HG03196 (cell line): Measurements from ENCODE around the gene ST6GALNAC6.
"Not testable (repeated sequence)": the region's sequence is repeated elsewhere in the genome, so short reads cannot be mapped to it uniquely, and the experiment has no call there.

Experiments used
- ATAC-seq: cut with Tn5 transposase; IDR thresholded peaks from one replicate; pipeline ENCODE4 v1.9.1; 2021; ENCODE audit not compliant: unreplicated experiment

ST6GALNAC6 gene

GRCh38 chr9:127838375-127839078 lies 60.9 kb downstream of the ST6GALNAC6 start:
- no peak for ATAC-seq

DNA sequence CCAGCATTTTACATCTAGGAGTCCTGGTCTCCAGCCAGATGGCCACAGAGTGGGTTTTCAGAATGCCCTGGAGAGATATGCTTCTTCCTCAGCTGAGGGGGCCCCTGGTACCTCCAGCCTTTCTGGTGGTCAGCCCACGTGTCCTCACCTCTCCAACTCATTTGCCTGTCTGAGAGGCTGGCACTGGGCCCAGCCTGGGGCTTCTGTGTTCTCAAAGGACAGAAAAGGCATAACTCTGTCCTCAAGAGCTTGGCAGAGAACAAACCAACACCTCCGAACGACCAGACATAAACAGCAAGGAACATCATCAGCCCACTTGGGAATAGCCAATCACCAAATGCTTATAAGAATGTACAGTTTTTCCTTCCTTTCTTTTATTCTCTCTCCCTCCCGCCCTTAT lies 62.1 kb downstream of the ST6GALNAC6 start:
- no peak for ATAC-seq

- not testable (repeated sequence) for ATAC-seq
Measured at GRCh38 chr9:127836561-127836960, 62.8 kb downstream of the ST6GALNAC6 start.

DNA sequence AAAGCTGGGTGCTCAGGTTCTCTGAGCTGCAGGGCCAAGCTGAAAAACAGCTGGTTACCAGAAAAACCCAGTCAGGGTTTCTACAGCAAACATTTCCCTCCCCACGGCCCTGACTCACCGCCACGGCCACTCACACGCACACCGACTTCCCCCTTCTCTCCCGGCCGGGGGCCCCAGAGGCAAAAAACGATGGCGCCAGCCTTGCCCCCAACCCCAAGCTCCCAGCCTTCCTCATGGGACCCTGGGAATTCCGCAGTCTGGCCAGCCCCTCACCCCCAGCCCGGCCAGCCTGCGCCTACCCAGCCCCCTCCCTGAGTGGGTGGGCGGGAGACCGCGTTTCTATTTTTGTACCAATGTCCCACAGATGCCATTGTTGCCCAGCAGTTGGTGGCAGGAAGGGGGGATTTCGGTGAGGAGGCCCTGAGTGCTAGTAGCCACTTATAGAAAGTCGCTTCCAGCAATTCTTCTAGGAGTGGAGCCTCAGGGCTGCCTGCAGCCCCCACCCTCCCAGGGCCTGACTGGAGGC lies 63.3 kb downstream of the ST6GALNAC6 start:
- no peak for ATAC-seq
